ENCODE data around the gene SLCO2A1. TPM values are rescaled to one million over a fixed set of nuclear protein-coding genes. Genes with fewer than 3 reads are reported as not detected.

SLCO2A1 gene
- total and polyA plus RNA-seq, 2 experiments from 2014 or later = 0.31 to 1.0 TPM

DNA sequence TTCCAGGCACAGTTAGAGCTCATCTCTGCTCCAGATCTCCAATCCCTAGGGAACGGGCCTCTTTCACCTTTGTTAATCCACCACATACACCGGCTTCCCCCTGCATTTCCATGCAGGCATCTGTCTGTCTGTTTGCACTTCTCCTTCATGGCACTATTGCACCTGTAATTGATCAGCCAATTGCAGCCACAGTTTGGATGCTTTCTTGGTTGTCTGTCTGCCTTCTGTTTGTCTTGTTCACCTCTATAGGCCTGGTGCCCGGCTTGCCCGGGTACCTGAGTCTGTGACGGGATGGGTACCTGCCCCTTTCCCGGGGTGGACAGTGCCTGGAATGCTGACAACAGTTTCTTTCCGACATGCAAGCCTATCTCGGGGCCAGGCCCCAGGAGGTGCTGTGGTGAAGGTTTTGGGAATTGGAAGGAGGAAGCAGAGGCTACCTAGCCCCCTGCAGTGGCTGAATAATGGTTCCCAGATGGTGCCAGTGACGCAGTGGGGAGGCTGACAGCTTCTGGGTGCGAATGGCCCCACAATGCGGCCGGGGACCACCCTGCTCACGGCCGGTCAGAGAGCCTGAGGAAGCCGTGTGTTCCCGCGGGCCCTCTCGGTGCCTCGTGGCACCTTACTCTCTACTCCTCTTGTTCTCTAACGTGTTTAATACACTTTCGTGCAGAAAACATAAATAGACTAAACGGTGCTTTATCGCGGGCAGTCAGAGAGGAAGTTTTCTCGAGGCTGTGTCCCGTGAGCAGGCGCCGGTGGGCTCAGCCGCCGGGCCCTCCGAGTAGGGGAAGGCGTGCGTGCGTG, 102.8 kb downstream of the SLCO2A1 start:
- Histone ChIP-seq H2AFZ (peak overlapping the region; percentile 96), H3K9me2 (ENCODE audit: insufficient read depth) (no peaks in the 10 kb centered on the region), H4K20me1 (replicated peaks; ENCODE audit: insufficient read depth) (no peaks in the 10 kb centered on the region), H3K36me3 (ENCODE audit: insufficient read depth) (no peaks in the 10 kb centered on the region), H3F3A (replicated peaks; ENCODE audit: low read depth) (peaks cover 6% of the 10 kb centered on the region; the same call in 1 of the 2 replicates), H3K4me2 (peak overlapping the region; percentile 79), H3K79me2 (replicated peaks; ENCODE audit: insufficient read depth) (no peaks in the 10 kb centered on the region), H3K27ac (ENCODE audit: low read depth) (no peak overlapping the region), H3K27me3 (ENCODE audit: insufficient read depth) (peaks cover 19% of the 10 kb centered on the region), H3K4me1 (ENCODE audit: insufficient read depth) (no peaks in the 10 kb centered on the region; the same call in 1 of the 2 replicates), H3K4me3 (peak overlapping the region; percentile 75)
- no peaks in the 10 kb centered on the region for H3K36me3 Mint-ChIP-seq (ENCODE audit: low read depth)
- no peaks in the 10 kb centered on the region for H3K9me3 Mint-ChIP-seq
- peaks cover 12% of the 10 kb centered on the region for H3K27me3 Mint-ChIP-seq (ENCODE audit: insufficient read depth, low read depth, poor library complexity)
- H3K27ac Mint-ChIP-seq = no peak overlapping the region
- peak overlapping the region; percentile 71 for H3K4me3 Mint-ChIP-seq
- TF ChIP-seq, protein P1, sequence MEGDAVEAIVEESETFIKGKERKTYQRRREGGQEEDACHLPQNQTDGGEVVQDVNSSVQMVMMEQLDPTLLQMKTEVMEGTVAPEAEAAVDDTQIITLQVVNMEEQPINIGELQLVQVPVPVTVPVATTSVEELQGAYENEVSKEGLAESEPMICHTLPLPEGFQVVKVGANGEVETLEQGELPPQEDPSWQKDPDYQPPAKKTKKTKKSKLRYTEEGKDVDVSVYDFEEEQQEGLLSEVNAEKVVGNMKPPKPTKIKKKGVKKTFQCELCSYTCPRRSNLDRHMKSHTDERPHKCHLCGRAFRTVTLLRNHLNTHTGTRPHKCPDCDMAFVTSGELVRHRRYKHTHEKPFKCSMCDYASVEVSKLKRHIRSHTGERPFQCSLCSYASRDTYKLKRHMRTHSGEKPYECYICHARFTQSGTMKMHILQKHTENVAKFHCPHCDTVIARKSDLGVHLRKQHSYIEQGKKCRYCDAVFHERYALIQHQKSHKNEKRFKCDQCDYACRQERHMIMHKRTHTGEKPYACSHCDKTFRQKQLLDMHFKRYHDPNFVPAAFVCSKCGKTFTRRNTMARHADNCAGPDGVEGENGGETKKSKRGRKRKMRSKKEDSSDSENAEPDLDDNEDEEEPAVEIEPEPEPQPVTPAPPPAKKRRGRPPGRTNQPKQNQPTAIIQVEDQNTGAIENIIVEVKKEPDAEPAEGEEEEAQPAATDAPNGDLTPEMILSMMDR (conservative IDR thresholded peaks at IDR 0.05; ENCODE audit: low read depth in 2 of 2) = peak; percentile 23 to 55
- no peak for TF ChIP-seq JUNB (IDR thresholded peaks at IDR 0.05; ENCODE audit: unreplicated experiment)
- no peak for TF ChIP-seq ZNF331 (CRISPR knock-in tag; IDR thresholded peaks at IDR 0.05; ENCODE audit: low read depth)
- TF ChIP-seq, protein P2, sequence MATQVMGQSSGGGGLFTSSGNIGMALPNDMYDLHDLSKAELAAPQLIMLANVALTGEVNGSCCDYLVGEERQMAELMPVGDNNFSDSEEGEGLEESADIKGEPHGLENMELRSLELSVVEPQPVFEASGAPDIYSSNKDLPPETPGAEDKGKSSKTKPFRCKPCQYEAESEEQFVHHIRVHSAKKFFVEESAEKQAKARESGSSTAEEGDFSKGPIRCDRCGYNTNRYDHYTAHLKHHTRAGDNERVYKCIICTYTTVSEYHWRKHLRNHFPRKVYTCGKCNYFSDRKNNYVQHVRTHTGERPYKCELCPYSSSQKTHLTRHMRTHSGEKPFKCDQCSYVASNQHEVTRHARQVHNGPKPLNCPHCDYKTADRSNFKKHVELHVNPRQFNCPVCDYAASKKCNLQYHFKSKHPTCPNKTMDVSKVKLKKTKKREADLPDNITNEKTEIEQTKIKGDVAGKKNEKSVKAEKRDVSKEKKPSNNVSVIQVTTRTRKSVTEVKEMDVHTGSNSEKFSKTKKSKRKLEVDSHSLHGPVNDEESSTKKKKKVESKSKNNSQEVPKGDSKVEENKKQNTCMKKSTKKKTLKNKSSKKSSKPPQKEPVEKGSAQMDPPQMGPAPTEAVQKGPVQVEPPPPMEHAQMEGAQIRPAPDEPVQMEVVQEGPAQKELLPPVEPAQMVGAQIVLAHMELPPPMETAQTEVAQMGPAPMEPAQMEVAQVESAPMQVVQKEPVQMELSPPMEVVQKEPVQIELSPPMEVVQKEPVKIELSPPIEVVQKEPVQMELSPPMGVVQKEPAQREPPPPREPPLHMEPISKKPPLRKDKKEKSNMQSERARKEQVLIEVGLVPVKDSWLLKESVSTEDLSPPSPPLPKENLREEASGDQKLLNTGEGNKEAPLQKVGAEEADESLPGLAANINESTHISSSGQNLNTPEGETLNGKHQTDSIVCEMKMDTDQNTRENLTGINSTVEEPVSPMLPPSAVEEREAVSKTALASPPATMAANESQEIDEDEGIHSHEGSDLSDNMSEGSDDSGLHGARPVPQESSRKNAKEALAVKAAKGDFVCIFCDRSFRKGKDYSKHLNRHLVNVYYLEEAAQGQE (IDR thresholded peaks at IDR 0.05; ENCODE audit: unreplicated experiment) = no peak
- peaks cover 12% of the 10 kb centered on the region for H3K4me1 Mint-ChIP-seq
- peak; percentile 75 for DNase-seq (ENCODE audit: low spot score)
- ATAC-seq = peak; percentile 71

DNA sequence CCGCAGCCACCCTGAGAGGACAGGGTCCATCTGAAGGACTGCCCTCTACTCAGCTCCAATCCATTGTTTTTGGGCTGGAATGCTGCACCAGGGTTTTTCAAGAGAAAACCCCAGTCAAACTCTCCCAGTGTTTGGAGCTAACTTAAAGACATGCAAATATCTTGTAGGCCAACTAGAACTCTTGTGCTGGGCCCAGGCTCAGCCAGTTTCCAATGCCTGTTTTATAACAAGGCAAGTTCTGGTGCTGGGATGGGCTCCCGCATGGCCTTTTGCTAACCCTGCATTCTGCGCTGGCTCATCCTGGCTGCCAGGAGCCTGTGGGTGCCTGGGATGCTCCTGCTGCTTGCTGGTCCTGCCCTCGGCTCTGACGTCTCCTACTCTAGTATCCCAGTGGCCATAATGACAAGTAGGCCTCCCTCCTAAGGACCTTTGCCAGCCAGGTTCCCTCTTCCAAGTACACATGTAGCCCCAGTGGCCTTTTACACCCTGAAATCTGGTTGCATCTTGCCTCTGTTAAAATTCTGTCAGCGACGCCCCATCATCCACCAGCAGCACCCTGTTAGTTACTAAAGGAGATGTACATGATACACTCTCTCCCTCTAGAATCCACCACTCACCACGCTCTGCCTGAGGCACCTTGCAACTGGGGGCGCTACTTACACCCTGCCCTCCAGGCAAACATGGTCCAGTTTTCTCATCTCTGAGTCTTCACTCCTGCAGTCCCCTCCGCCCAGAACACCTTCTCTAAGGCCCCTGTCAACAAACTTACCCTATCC, 103.6 kb downstream of the SLCO2A1 start:
- Histone ChIP-seq H3K4me3 (0 out of 2 replicates have a peak overlapping the region, but pooled peaks have one; percentile 75), H3K27ac (ENCODE audit: low read depth) (no peak overlapping the region), H4K20me1 (replicated peaks; ENCODE audit: insufficient read depth) (no peaks in the 10 kb centered on the region), H3K79me2 (replicated peaks; ENCODE audit: insufficient read depth) (no peaks in the 10 kb centered on the region), H3K4me1 (ENCODE audit: insufficient read depth) (no peaks in the 10 kb centered on the region; the same call in 1 of the 2 replicates), H3K36me3 (ENCODE audit: insufficient read depth) (no peaks in the 10 kb centered on the region), H3K27me3 (ENCODE audit: insufficient read depth) (peaks cover 19% of the 10 kb centered on the region), H3K4me2 (peak overlapping the region; percentile 79; the same call in 1 of the 2 replicates), H3K9me2 (ENCODE audit: insufficient read depth) (no peaks in the 10 kb centered on the region), H3F3A (replicated peaks; ENCODE audit: low read depth) (peaks cover 6% of the 10 kb centered on the region; the same call in 1 of the 2 replicates), H2AFZ (peak overlapping the region; percentile 96; the same call in 1 of the 2 replicates)
- H3K27ac Mint-ChIP-seq = no peak overlapping the region
- H3K9me3 Mint-ChIP-seq = no peaks in the 10 kb centered on the region
- H3K4me1 Mint-ChIP-seq = peaks cover 12% of the 10 kb centered on the region
- peak; percentile 9; the same call in 2 of the 3 replicates for ATAC-seq
- TF ChIP-seq ZNF114 (CRISPR knock-in tag; IDR thresholded peaks at IDR 0.05) (no peak), JUNB (IDR thresholded peaks at IDR 0.05; ENCODE audit: unreplicated experiment) (no peak), EZH2 (IDR thresholded peaks at IDR 0.05; ENCODE audit: low read depth, unreplicated experiment) (no peak), ZNF331 (CRISPR knock-in tag; IDR thresholded peaks at IDR 0.05; ENCODE audit: low read depth) (no peak), POLR2AphosphoS5 (IDR thresholded peaks at IDR 0.05; ENCODE audit: low read depth) (no peak)
- TF ChIP-seq, protein P1 (conservative IDR thresholded peaks at IDR 0.05; ENCODE audit: low read depth in 2 of 2) = no peak
- peak; percentile 6 for DNase-seq (ENCODE audit: low spot score)
- H3K4me3 Mint-ChIP-seq = no peak overlapping the region; the same call in 1 of the 3 replicates
- peaks cover 12% of the 10 kb centered on the region for H3K27me3 Mint-ChIP-seq (ENCODE audit: insufficient read depth, low read depth, poor library complexity)
- H3K36me3 Mint-ChIP-seq (ENCODE audit: low read depth) = no peaks in the 10 kb centered on the region

All from GM23338 (cell line).